Prostate gland (tissue), 2 donors: ENCODE results near the gene ANKRD44.

Experiments
- CTCF ChIP-seq, 4 experiments: fragments of 200-600 bp in 2 of 4; fragments of 450-650 bp in 2 of 4; sonication (generic) in 2 of 4; IDR thresholded peaks; 1 replicate in 3 of 4; 2 replicates in 1 of 4; pipeline ENCODE4 v1.5.1; 2016 to 2019; ENCODE audit warnings: antibody characterized with exemption in 4 of 4, mild to moderate bottlenecking in 2 of 4, moderate library complexity in 2 of 4
- POLR2A ChIP-seq: fragments of 450-650 bp; IDR thresholded peaks from one replicate; pipeline ENCODE4 v1.6.1; 2016; ENCODE audit warnings: antibody characterized with exemption, mild to moderate bottlenecking
- POLR2AphosphoS5 ChIP-seq: sonication (generic); formaldehyde crosslinking; IDR thresholded peaks from one replicate; pipeline ENCODE4 v1.6.1; 2017; ENCODE audit warnings: antibody characterized with exemption

DNA sequence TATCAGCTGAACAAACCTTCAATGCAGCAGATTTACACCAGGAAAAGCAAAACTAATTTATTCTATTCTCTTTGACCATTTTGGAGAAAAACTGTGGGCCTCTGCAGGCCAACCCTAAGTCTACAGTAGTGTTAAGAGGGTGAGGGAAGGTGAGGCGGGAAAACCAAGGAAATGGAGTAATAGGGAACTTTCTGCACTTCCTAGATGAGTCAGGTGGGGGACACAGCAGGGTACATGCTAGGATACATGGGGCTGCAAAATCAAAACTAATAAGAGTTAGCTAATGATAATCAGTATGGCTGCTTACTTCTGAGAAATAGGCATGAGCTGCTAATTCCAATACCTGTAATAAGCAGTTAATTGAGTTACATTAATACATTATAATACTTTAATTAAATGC, 318.1 kb downstream of the ANKRD44 start:
- no peak for TF ChIP-seq CTCF (IDR thresholded peaks at IDR 0.05)
- TF ChIP-seq POLR2A, result no peak
- no peak for TF ChIP-seq POLR2AphosphoS5
